HepG2 (cell line): ENCODE data around the gene HSPA1B. TPM values are rescaled to one million over a fixed set of nuclear protein-coding genes. Genes with fewer than 3 reads are reported as not detected.
A peak's percentile ranks its signal among the peaks of the same experiment; 100 is the strongest.

Source experiments
- ATAD3A ChIP-seq: sonication (generic); formaldehyde crosslinking; IDR thresholded peaks from 2 replicates; pipeline ENCODE4 v1.4.0; 2020; ENCODE audit warnings: missing genetic modification reagents
- CEBPB ChIP-seq: IDR thresholded peaks from 2 replicates; pipeline ENCODE4 v1.6.1; 2011; ENCODE audit warnings: low read depth, low read length, improper control_type of control experiment, borderline replicate concordance
- HCFC1 ChIP-seq: fragments of 150-350 bp; IDR thresholded peaks from 2 replicates; pipeline ENCODE4 v1.6.1; 2014; ENCODE audit warnings: low read depth, low read length
- HMG20B ChIP-seq: conservative IDR thresholded peaks from 2 replicates; pipeline ENCODE4 v1.6.1; 2016; ENCODE audit warnings: missing genetic modification reagents, missing compliant biosample characterization
- HNRNPLL ChIP-seq: fragments of 200-400 bp; formaldehyde crosslinking; IDR thresholded peaks from 2 replicates; pipeline ENCODE4 v1.6.1; 2017; ENCODE audit warnings: mild to moderate bottlenecking, low read depth, low read length; ENCODE audit not compliant: poor library complexity, severe bottlenecking
- NFYC ChIP-seq: IDR thresholded peaks from 2 replicates; pipeline ENCODE4 v1.6.1; 2016; ENCODE audit warnings: missing genetic modification reagents, missing compliant biosample characterization
- RARG ChIP-seq: sonication (generic); formaldehyde crosslinking; IDR thresholded peaks from 2 replicates; pipeline ENCODE4 v1.4.0; 2020; ENCODE audit warnings: low read depth, mild to moderate bottlenecking, missing genetic modification reagents
- TARDBP ChIP-seq: sonication (generic); formaldehyde crosslinking; IDR thresholded peaks from 2 replicates; pipeline ENCODE4 v1.8.0; 2022; ENCODE audit warnings: mild to moderate bottlenecking, missing genetic modification reagents
- ZBTB1 ChIP-seq: sonication (generic); formaldehyde crosslinking; IDR thresholded peaks from 2 replicates; pipeline ENCODE4 v1.4.0; 2020; ENCODE audit warnings: missing genetic modification reagents, borderline replicate concordance
- ZNF143 ChIP-seq: sonication (generic); formaldehyde crosslinking; IDR thresholded peaks from 2 replicates; pipeline ENCODE4 v1.4.0; 2020; ENCODE audit warnings: missing genetic modification reagents
- ZNF230 ChIP-seq: sonication (generic); formaldehyde crosslinking; IDR thresholded peaks from 2 replicates; pipeline ENCODE4 v1.4.0; 2020; ENCODE audit warnings: mild to moderate bottlenecking, missing genetic modification reagents
- ZNF317 ChIP-seq: sonication (generic); formaldehyde crosslinking; IDR thresholded peaks from 2 replicates; pipeline ENCODE4 v1.5.0; 2020; ENCODE audit warnings: mild to moderate bottlenecking, missing genetic modification reagents
- ZNF329 ChIP-seq: sonication (generic); formaldehyde crosslinking; IDR thresholded peaks from 2 replicates; pipeline ENCODE4 v1.9.0; 2021; ENCODE audit warnings: low read depth, mild to moderate bottlenecking, missing genetic modification reagents
- ZNF501 ChIP-seq: sonication (generic); formaldehyde crosslinking; IDR thresholded peaks from 2 replicates; pipeline ENCODE4 v1.5.1; 2020; ENCODE audit warnings: mild to moderate bottlenecking, moderate library complexity, missing genetic modification reagents
- ZSCAN22 ChIP-seq: sonication (generic); formaldehyde crosslinking; IDR thresholded peaks from 2 replicates; pipeline ENCODE4 v1.4.0; 2020; ENCODE audit warnings: mild to moderate bottlenecking, missing genetic modification reagents
- ZSCAN9 ChIP-seq: IDR thresholded peaks from 2 replicates; pipeline ENCODE4 v1.6.1; 2016; ENCODE audit warnings: borderline replicate concordance
- polyA plus RNA-seq, 8 experiments: library from polyadenylated mRNA; depleted of rRNA in 3 of 8; stranded (reverse) in 7 of 8; unstranded in 1 of 8; fragments of >200 nt; fragmentation: Illumina TruSeq in 4 of 8; extraction: Trizol in 4 of 8; gene quantifications; 2 replicates each; pipeline versions ENCODE4 v1.2.1 to v1.2.3, GENCODE V29; 2011 to 2016; ENCODE audit warnings: low read depth in 4 of 8, missing spikeins in 1 of 8, mixed read lengths in 1 of 8; ENCODE audit not compliant: insufficient read depth in 1 of 8
- total RNA-seq, 5 experiments: library from RNA; depleted of rRNA; stranded (reverse); fragments of >200 nt; fragmentation: Illumina TruSeq; extraction: Trizol; gene quantifications; 2 replicates each; pipeline ENCODE4 v1.2.3, GENCODE V29; 2016; ENCODE audit warnings: low read depth in 1 of 5
- TF ChIP-seq, protein P1 (sequence below): sonication (generic); formaldehyde crosslinking; IDR thresholded peaks from 2 replicates; pipeline ENCODE4 v1.5.1; 2020; ENCODE audit warnings: mild to moderate bottlenecking, missing genetic modification reagents, borderline replicate concordance
- TF ChIP-seq, protein P2 (sequence below): sonication (generic); formaldehyde crosslinking; IDR thresholded peaks from 2 replicates; pipeline ENCODE4 v1.4.0; 2020; ENCODE audit warnings: missing genetic modification reagents
- TF ChIP-seq, protein P3 (sequence below): sonication (generic); formaldehyde crosslinking; conservative IDR thresholded peaks from 2 replicates; pipeline ENCODE4 v1.4.0; 2020; ENCODE audit warnings: missing genetic modification reagents
- TF ChIP-seq, protein P4 (sequence below): sonication (generic); formaldehyde crosslinking; IDR thresholded peaks from 2 replicates; pipeline ENCODE4 v1.5.0; 2020; ENCODE audit warnings: missing genetic modification reagents

The HSPA1B gene
- total and polyA plus RNA-seq, 2 of the 13 experiments (the other 11 are each of a cell fraction or from before 2014, with no cell fraction given): 26.0 to 186 TPM

GRCh38 chr6:31815025-31815838, 12.3 kb upstream of the HSPA1B start, which contains the start of the genes HSPA1A and HSPA1L (continued):
- TF ChIP-seq, protein P1, sequence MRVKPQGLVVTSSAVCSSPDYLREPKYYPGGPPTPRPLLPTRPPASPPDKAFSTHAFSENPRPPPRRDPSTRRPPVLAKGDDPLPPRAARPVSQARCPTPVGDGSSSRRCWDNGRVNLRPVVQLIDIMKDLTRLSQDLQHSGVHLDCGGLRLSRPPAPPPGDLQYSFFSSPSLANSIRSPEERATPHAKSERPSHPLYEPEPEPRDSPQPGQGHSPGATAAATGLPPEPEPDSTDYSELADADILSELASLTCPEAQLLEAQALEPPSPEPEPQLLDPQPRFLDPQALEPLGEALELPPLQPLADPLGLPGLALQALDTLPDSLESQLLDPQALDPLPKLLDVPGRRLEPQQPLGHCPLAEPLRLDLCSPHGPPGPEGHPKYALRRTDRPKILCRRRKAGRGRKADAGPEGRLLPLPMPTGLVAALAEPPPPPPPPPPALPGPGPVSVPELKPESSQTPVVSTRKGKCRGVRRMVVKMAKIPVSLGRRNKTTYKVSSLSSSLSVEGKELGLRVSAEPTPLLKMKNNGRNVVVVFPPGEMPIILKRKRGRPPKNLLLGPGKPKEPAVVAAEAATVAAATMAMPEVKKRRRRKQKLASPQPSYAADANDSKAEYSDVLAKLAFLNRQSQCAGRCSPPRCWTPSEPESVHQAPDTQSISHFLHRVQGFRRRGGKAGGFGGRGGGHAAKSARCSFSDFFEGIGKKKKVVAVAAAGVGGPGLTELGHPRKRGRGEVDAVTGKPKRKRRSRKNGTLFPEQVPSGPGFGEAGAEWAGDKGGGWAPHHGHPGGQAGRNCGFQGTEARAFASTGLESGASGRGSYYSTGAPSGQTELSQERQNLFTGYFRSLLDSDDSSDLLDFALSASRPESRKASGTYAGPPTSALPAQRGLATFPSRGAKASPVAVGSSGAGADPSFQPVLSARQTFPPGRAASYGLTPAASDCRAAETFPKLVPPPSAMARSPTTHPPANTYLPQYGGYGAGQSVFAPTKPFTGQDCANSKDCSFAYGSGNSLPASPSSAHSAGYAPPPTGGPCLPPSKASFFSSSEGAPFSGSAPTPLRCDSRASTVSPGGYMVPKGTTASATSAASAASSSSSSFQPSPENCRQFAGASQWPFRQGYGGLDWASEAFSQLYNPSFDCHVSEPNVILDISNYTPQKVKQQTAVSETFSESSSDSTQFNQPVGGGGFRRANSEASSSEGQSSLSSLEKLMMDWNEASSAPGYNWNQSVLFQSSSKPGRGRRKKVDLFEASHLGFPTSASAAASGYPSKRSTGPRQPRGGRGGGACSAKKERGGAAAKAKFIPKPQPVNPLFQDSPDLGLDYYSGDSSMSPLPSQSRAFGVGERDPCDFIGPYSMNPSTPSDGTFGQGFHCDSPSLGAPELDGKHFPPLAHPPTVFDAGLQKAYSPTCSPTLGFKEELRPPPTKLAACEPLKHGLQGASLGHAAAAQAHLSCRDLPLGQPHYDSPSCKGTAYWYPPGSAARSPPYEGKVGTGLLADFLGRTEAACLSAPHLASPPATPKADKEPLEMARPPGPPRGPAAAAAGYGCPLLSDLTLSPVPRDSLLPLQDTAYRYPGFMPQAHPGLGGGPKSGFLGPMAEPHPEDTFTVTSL: no peak
- TF ChIP-seq ZSCAN22 (CRISPR knock-in tag): no peak
- no peak for TF ChIP-seq ZNF230 (CRISPR knock-in tag)
- no peak for TF ChIP-seq ATAD3A (CRISPR knock-in tag)
- TF ChIP-seq CEBPB: no peak
- no peak for TF ChIP-seq ZSCAN9 (CRISPR knock-in tag)
- TF ChIP-seq ZNF501: 0 out of 2 replicates have a peak, but pooled peaks have one; percentile 41
- TF ChIP-seq, protein P2, sequence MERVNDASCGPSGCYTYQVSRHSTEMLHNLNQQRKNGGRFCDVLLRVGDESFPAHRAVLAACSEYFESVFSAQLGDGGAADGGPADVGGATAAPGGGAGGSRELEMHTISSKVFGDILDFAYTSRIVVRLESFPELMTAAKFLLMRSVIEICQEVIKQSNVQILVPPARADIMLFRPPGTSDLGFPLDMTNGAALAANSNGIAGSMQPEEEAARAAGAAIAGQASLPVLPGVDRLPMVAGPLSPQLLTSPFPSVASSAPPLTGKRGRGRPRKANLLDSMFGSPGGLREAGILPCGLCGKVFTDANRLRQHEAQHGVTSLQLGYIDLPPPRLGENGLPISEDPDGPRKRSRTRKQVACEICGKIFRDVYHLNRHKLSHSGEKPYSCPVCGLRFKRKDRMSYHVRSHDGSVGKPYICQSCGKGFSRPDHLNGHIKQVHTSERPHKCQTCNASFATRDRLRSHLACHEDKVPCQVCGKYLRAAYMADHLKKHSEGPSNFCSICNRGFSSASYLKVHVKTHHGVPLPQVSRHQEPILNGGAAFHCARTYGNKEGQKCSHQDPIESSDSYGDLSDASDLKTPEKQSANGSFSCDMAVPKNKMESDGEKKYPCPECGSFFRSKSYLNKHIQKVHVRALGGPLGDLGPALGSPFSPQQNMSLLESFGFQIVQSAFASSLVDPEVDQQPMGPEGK (CRISPR knock-in tag): peak; percentile 2
- TF ChIP-seq, protein P3, sequence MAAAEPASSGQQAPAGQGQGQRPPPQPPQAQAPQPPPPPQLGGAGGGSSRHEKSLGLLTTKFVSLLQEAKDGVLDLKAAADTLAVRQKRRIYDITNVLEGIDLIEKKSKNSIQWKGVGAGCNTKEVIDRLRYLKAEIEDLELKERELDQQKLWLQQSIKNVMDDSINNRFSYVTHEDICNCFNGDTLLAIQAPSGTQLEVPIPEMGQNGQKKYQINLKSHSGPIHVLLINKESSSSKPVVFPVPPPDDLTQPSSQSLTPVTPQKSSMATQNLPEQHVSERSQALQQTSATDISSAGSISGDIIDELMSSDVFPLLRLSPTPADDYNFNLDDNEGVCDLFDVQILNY (CRISPR knock-in tag): no peak
- no peak for TF ChIP-seq ZNF329
- TF ChIP-seq HMG20B (CRISPR knock-in tag): peak; percentile 58; the same call in 1 of the 2 replicates
- no peak for TF ChIP-seq ZBTB1
- peak; percentile 11 for TF ChIP-seq HNRNPLL
- TF ChIP-seq ZNF143 (CRISPR knock-in tag): no peak; the same call in 1 of the 2 replicates
- TF ChIP-seq NFYC: peak; percentile 81; the same call in 1 of the 2 replicates
- no peak for TF ChIP-seq HCFC1
- TF ChIP-seq, protein P4, sequence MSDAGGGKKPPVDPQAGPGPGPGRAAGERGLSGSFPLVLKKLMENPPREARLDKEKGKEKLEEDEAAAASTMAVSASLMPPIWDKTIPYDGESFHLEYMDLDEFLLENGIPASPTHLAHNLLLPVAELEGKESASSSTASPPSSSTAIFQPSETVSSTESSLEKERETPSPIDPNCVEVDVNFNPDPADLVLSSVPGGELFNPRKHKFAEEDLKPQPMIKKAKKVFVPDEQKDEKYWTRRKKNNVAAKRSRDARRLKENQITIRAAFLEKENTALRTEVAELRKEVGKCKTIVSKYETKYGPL (CRISPR knock-in tag): no peak; the same call in 1 of the 2 replicates
- peak; percentile 32; the same call in 1 of the 2 replicates for TF ChIP-seq ZNF317
- no peak for TF ChIP-seq RARG
- TF ChIP-seq TARDBP (CRISPR knock-in tag): peak; percentile 61; the same call in 1 of the 2 replicates
